ENCODE measurements around the gene TCF15.

DNA sequence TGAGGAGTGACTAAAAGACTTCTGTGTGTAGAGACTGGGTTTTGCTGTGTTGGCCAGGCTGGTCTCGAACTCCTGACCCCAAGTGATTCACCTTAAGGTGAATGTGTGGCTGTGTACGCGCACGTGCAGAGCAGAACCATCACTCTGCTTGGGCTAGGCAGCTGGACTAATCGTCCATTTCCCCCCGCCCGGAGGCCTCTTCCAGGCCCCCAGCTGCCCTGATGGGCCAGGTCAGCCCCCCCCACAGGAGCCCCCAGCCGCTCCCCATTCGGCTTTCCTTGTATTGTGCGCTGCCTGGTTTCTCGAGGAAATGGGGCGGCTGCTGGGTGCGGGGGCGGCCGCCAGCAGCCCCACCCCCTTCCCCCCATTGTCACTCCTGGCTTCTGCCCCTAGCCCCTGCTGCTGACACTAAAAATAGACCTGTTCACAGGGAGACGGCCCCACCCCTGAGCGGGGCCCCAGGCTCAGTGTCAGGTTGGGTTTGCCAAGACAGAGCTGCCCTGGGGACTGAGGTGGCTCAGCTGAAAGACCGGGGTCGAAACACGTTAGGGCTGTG lies 41.9 kb downstream of the TCF15 start:
- TF ChIP-seq, protein P1, sequence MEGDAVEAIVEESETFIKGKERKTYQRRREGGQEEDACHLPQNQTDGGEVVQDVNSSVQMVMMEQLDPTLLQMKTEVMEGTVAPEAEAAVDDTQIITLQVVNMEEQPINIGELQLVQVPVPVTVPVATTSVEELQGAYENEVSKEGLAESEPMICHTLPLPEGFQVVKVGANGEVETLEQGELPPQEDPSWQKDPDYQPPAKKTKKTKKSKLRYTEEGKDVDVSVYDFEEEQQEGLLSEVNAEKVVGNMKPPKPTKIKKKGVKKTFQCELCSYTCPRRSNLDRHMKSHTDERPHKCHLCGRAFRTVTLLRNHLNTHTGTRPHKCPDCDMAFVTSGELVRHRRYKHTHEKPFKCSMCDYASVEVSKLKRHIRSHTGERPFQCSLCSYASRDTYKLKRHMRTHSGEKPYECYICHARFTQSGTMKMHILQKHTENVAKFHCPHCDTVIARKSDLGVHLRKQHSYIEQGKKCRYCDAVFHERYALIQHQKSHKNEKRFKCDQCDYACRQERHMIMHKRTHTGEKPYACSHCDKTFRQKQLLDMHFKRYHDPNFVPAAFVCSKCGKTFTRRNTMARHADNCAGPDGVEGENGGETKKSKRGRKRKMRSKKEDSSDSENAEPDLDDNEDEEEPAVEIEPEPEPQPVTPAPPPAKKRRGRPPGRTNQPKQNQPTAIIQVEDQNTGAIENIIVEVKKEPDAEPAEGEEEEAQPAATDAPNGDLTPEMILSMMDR (IDR thresholded peaks at IDR 0.05): no peak
- TF ChIP-seq POLR2A (IDR thresholded peaks at IDR 0.05): no peak
- TF ChIP-seq EP300 (IDR thresholded peaks at IDR 0.05; ENCODE audit: low read depth): no peak

Data from transverse colon (tissue), 3 donors.